NB4 (cell line): Measurements from ENCODE around the gene ZNF423.

Experiments used
- DNase-seq: peaks from one replicate; pipeline ENCODE4 v3.0.0; 2010; ENCODE audit warnings: low read depth
- H3K4me3 ChIP-seq: one replicate; pipeline ENCODE4 v1.5.1; 2011; ENCODE audit warnings: mild to moderate bottlenecking, low read depth, low read length, moderate library complexity
- CTCF ChIP-seq: IDR thresholded peaks from one replicate; pipeline ENCODE4 v1.5.1; 2012; ENCODE audit warnings: low read depth, low read length
- MAX ChIP-seq: IDR thresholded peaks from 2 replicates; pipeline ENCODE4 v1.6.1; 2011; ENCODE audit warnings: low read depth, low read length
- MYC ChIP-seq: IDR thresholded peaks from 2 replicates; pipeline ENCODE4 v1.6.1; 2011; ENCODE audit warnings: low read depth, low read length
- POLR2A ChIP-seq: IDR thresholded peaks from 2 replicates; pipeline ENCODE4 v1.6.1; 2011; ENCODE audit warnings: mild to moderate bottlenecking; ENCODE audit not compliant: insufficient read length; ENCODE audit errors: extremely low read depth

ZNF423 gene

GRCh38 chr16:49539758-49540157 lies 316.2 kb downstream of the ZNF423 start:
- TF ChIP-seq MAX: no peak
- TF ChIP-seq MYC: no peak
- TF ChIP-seq CTCF: no peak
- no peak for TF ChIP-seq POLR2A
- DNase-seq: no peak
- no peak overlapping the region for H3K4me3 ChIP-seq

GRCh38 chr16:49537924-49538459 lies 317.9 kb downstream of the ZNF423 start:
- TF ChIP-seq CTCF (no peak), MAX (no peak), POLR2A (no peak), MYC (no peak)
- no peak overlapping the region for H3K4me3 ChIP-seq
- no peak for DNase-seq

- no peak for DNase-seq
- no peak overlapping the region for H3K4me3 ChIP-seq
- no peak for TF ChIP-seq CTCF
- TF ChIP-seq POLR2A: no peak
- no peak for TF ChIP-seq MYC
- no peak for TF ChIP-seq MAX
Measured at GRCh38 chr16:49534901-49535610, 320.9 kb downstream of the ZNF423 start.

GRCh38 chr16:49533422-49533821 lies 322.5 kb downstream of the ZNF423 start:
- TF ChIP-seq MAX: no peak
- TF ChIP-seq POLR2A: no peak
- DNase-seq: no peak
- no peak overlapping the region for H3K4me3 ChIP-seq

- no peak for TF ChIP-seq MYC
- TF ChIP-seq CTCF: no peak
- TF ChIP-seq POLR2A: no peak
- TF ChIP-seq MAX: no peak
- no peak for DNase-seq
- no peak overlapping the region for H3K4me3 ChIP-seq
Measured at GRCh38 chr16:49532873-49533272, 323.0 kb downstream of the ZNF423 start.

- TF ChIP-seq POLR2A: no peak
- no peak for DNase-seq
- H3K4me3 ChIP-seq: no peak overlapping the region
Measured at GRCh38 chr16:49531931-49532840, 323.7 kb downstream of the ZNF423 start.
